Astrocyte (in vitro differentiated cells and primary cell): ENCODE results near the gene RAP1B. TPM values are rescaled to one million over a fixed set of nuclear protein-coding genes. Genes with fewer than 3 reads are reported as not detected.

Experiments
- DNase-seq: peaks from one replicate; pipeline ENCODE4 v3.0.0-alpha.2; 2010; ENCODE audit warnings: low read depth
- FAIRE-seq: peaks from 2 replicates; lab custom pipeline; 2011; peaks lifted over from hg19 to GRCh38; lab: Jason Lieb, UNC
- H2AFZ ChIP-seq: 2 replicates; pipeline ENCODE4 v1.6.0; 2012; ENCODE audit warnings: low read depth, low read length, inconsistent platforms
- H3K27ac ChIP-seq: 2 replicates; pipeline ENCODE4 v1.5.1; 2011; ENCODE audit warnings: low read depth, low read length, inconsistent platforms
- H3K27me3 ChIP-seq: 2 replicates; pipeline ENCODE4 v1.6.0; 2011; ENCODE audit warnings: low read length, inconsistent platforms; ENCODE audit not compliant: insufficient read depth
- H3K36me3 ChIP-seq: 2 replicates; pipeline ENCODE4 v1.5.1; 2011; ENCODE audit warnings: low read length, inconsistent platforms; ENCODE audit not compliant: insufficient read depth
- H3K4me1 ChIP-seq: 2 replicates; pipeline ENCODE4 v1.5.1; 2011; ENCODE audit warnings: low read length, inconsistent platforms; ENCODE audit not compliant: insufficient read depth
- H3K4me2 ChIP-seq: 2 replicates; pipeline ENCODE4 v1.6.0; 2012; ENCODE audit warnings: low read length, inconsistent platforms
- H3K4me3 ChIP-seq: 2 replicates; pipeline ENCODE4 v1.5.1; 2011; ENCODE audit warnings: low read depth, mild to moderate bottlenecking, low read length, inconsistent platforms; ENCODE audit not compliant: insufficient read depth
- H3K79me2 ChIP-seq: 2 replicates; pipeline ENCODE4 v1.6.0; 2012; ENCODE audit warnings: mild to moderate bottlenecking, low read length, inconsistent platforms; ENCODE audit not compliant: insufficient read depth
- H3K9ac ChIP-seq: 2 replicates; pipeline ENCODE4 v1.6.0; 2012; ENCODE audit warnings: mild to moderate bottlenecking, low read length, inconsistent platforms
- H3K9me3 ChIP-seq: 2 replicates; pipeline ENCODE4 v1.5.1; 2012; ENCODE audit warnings: low read depth, mild to moderate bottlenecking, low read length, inconsistent platforms; ENCODE audit not compliant: insufficient read depth
- H4K20me1 ChIP-seq: 2 replicates; pipeline ENCODE4 v1.6.0; 2012; ENCODE audit warnings: low read length, inconsistent platforms; ENCODE audit not compliant: insufficient read depth
- H3K27ac Mint-ChIP-seq: one replicate; pipeline ENCODE4 v1.8.0; 2021; ENCODE audit warnings: mild to moderate bottlenecking, mixed read lengths; ENCODE audit not compliant: unreplicated experiment
- H3K27me3 Mint-ChIP-seq: one replicate; pipeline ENCODE4 v1.8.0; 2021; ENCODE audit warnings: low read depth, mixed read lengths; ENCODE audit not compliant: unreplicated experiment
- H3K36me3 Mint-ChIP-seq: one replicate; pipeline ENCODE4 v1.8.0; 2021; ENCODE audit warnings: low read depth, mixed read lengths; ENCODE audit not compliant: unreplicated experiment
- H3K4me1 Mint-ChIP-seq: one replicate; pipeline ENCODE4 v1.8.0; 2021; ENCODE audit warnings: low read depth, mixed read lengths; ENCODE audit not compliant: unreplicated experiment
- H3K4me3 Mint-ChIP-seq: one replicate; pipeline ENCODE4 v1.8.0; 2021; ENCODE audit warnings: mild to moderate bottlenecking, moderate library complexity, mixed read lengths; ENCODE audit not compliant: unreplicated experiment
- H3K9me3 Mint-ChIP-seq: one replicate; pipeline ENCODE4 v1.8.0; 2021; ENCODE audit warnings: mild to moderate bottlenecking, mixed read lengths; ENCODE audit not compliant: unreplicated experiment
- CTCF ChIP-seq: IDR thresholded peaks from 2 replicates; pipeline ENCODE4 v1.5.1; 2011; ENCODE audit warnings: low read depth, mild to moderate bottlenecking, inconsistent platforms, low read length, moderate library complexity; ENCODE audit not compliant: insufficient read depth
- EZH2 ChIP-seq: IDR thresholded peaks from 2 replicates; pipeline ENCODE4 v1.6.1; 2012; ENCODE audit warnings: mild to moderate bottlenecking, low read length, inconsistent platforms; ENCODE audit not compliant: insufficient read depth
- total RNA-seq: library from RNA; stranded (reverse); gene quantifications from 2 replicates; pipeline ENCODE4 v1.2.1, GENCODE V29; 2021

RAP1B gene
- total RNA-seq, 1 donor from 2014 or later, result 216 TPM

DNA sequence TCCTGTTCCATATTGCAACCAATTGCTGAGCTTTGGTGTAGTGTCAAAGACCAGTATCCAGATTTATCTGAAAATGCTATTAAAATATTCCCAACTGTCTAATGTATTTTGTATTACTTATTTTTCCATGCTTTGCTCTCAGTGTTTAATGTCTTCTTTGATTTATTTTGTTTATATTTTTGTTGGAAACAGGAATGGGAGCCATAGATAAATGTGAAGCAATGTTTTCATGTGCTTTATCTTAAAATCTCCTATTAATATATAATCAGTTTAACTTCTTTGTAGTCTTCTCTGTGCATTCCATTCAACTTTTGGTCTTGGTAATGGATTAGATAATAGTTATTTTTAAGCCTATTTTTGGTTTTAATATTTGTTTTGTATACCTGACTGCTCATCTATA lies 8.8 kb downstream of the RAP1B start:
- H3K4me1 Mint-ChIP-seq, result peaks cover 60% of the 10 kb centered on the region
- H3K9ac ChIP-seq, result no peak overlapping the region
- H3K4me2 ChIP-seq, result no peak overlapping the region
- peaks cover 17% of the 10 kb centered on the region for H3K4me1 ChIP-seq
- H3K9me3 ChIP-seq, result no peaks in the 10 kb centered on the region
- H3K36me3 ChIP-seq, result no peaks in the 10 kb centered on the region
- H3K79me2 ChIP-seq, result peaks cover 100% of the 10 kb centered on the region
- H4K20me1 ChIP-seq, result peaks cover 91% of the 10 kb centered on the region
- H2AFZ ChIP-seq, result no peak overlapping the region
- no peak for DNase-seq
- TF ChIP-seq EZH2 (no peak), CTCF (no peak)
- no peak overlapping the region for H3K4me3 Mint-ChIP-seq
- peaks cover 3% of the 10 kb centered on the region for H3K36me3 Mint-ChIP-seq
- no peak overlapping the region for H3K4me3 ChIP-seq
- H3K27me3 ChIP-seq, result no peaks in the 10 kb centered on the region
- no peaks in the 10 kb centered on the region for H3K27me3 Mint-ChIP-seq
- H3K27ac ChIP-seq, result no peak overlapping the region
- H3K27ac Mint-ChIP-seq, result no peak overlapping the region
- no peaks in the 10 kb centered on the region for H3K9me3 Mint-ChIP-seq
- FAIRE-seq, result no peak

- Histone ChIP-seq H3K36me3 (no peaks in the 10 kb centered on the region), H3K4me2 (no peak overlapping the region), H2AFZ (no peak overlapping the region), H3K79me2 (peaks cover 100% of the 10 kb centered on the region), H3K4me3 (no peak overlapping the region), H3K27ac (no peak overlapping the region), H3K27me3 (no peaks in the 10 kb centered on the region), H3K9me3 (no peaks in the 10 kb centered on the region), H4K20me1 (peaks cover 91% of the 10 kb centered on the region), H3K4me1 (peaks cover 17% of the 10 kb centered on the region), H3K9ac (no peak overlapping the region)
- no peaks in the 10 kb centered on the region for H3K9me3 Mint-ChIP-seq
- H3K4me3 Mint-ChIP-seq, result no peak overlapping the region
- H3K36me3 Mint-ChIP-seq, result peaks cover 3% of the 10 kb centered on the region
- FAIRE-seq (no peak), DNase-seq (no peak)
- H3K27me3 Mint-ChIP-seq, result no peaks in the 10 kb centered on the region
- TF ChIP-seq EZH2, result no peak
- no peak for TF ChIP-seq CTCF
- peaks cover 52% of the 10 kb centered on the region for H3K4me1 Mint-ChIP-seq
- peak overlapping the region; percentile 8 for H3K27ac Mint-ChIP-seq
These were observed 10.1 kb downstream of the RAP1B start for GRCh38 chr12:68620519-68621471.
